ENCODE results near the gene STK26.

DNA sequence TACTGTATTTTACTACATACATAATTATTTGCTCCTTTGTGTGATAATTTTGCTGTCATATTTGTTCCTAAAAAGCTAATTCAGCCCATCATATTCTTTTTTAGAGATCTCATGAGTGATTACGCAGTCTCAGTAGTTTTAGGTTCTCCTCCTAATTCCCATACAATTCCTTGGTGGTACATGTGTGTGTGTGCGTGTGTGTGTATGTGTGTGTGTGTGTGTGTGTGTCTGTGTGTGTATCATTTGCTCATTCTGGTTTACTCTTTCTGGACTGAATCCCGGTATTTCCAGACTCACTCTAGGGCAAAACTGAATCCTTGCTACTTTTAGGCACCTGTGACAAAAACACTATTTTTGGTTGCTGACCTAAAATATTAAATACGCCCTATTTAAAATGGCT lies 34.9 kb downstream of the STK26 start:
- TF ChIP-seq, protein P1, sequence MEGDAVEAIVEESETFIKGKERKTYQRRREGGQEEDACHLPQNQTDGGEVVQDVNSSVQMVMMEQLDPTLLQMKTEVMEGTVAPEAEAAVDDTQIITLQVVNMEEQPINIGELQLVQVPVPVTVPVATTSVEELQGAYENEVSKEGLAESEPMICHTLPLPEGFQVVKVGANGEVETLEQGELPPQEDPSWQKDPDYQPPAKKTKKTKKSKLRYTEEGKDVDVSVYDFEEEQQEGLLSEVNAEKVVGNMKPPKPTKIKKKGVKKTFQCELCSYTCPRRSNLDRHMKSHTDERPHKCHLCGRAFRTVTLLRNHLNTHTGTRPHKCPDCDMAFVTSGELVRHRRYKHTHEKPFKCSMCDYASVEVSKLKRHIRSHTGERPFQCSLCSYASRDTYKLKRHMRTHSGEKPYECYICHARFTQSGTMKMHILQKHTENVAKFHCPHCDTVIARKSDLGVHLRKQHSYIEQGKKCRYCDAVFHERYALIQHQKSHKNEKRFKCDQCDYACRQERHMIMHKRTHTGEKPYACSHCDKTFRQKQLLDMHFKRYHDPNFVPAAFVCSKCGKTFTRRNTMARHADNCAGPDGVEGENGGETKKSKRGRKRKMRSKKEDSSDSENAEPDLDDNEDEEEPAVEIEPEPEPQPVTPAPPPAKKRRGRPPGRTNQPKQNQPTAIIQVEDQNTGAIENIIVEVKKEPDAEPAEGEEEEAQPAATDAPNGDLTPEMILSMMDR (IDR thresholded peaks at IDR 0.05): no peak
- no peak for TF ChIP-seq EZH2 (IDR thresholded peaks at IDR 0.05; ENCODE audit: borderline replicate concordance, insufficient read depth, low read depth, low read length, poor library complexity, severe bottlenecking)
